ENCODE measurements around the gene NR6A1.

The NR6A1 gene

GRCh38 chr9:124470726-124471125, 300.4 kb downstream of the NR6A1 start:
- DNase-seq (ENCODE audit: low read depth) = no peak

GRCh38 chr9:124470306-124470705, 300.8 kb downstream of the NR6A1 start:
- no peak for DNase-seq (ENCODE audit: low read depth)

- DNase-seq (ENCODE audit: low read depth) = peak; percentile 44
Measured at GRCh38 chr9:124469011-124469832, 301.9 kb downstream of the NR6A1 start.

- no peak for DNase-seq (ENCODE audit: low read depth)
Measured at GRCh38 chr9:124468061-124468740, 302.9 kb downstream of the NR6A1 start.

- no peak for DNase-seq (ENCODE audit: low read depth)
Measured at GRCh38 chr9:124467410-124468060, 303.6 kb downstream of the NR6A1 start.

Data from CMK (cell line).